ENCODE measurements around the gene TEP1. TPM values are rescaled to one million over a fixed set of nuclear protein-coding genes. Genes with fewer than 3 reads are reported as not detected.

TEP1 gene
- total RNA-seq, 1 donor from 2014 or later: 28.4 TPM

DNA sequence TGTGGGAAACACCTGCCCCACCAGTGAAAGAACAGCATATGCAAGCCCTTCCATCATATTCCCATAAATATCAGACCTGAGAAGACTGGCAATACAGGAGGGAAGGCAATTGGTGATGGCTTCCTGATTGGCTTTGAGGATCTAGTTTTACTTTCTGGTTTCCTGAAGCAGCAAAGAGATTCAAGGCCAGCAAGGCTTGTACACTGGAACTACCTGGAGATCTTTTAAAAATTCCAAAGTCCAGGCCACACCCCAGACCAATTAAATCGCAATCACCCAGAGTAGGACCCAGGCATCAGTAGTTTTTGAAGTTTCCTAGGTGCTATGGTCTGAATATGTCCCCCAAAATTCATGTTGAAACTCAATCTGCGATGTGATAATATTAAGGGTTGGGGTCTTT is 2.9 kb upstream of the TEP1 start:
- H3K9me3 ChIP-seq (ENCODE audit: insufficient read depth, low read depth, low read length): no peaks in the 10 kb centered on the region
- FAIRE-seq (no peak), DNase-seq (ENCODE audit: low read depth) (no peak)
- H3K27ac ChIP-seq (ENCODE audit: low read depth, low read length): no peak overlapping the region
- H3K27ac Mint-ChIP-seq (ENCODE audit: unreplicated experiment): no peak overlapping the region
- H3K4me3 ChIP-seq (ENCODE audit: insufficient read depth, low read depth, low read length): no peak overlapping the region
- peak overlapping the region; percentile 30 for H2AFZ ChIP-seq (ENCODE audit: low read depth, low read length)
- no peaks in the 10 kb centered on the region for H3K9me3 Mint-ChIP-seq (ENCODE audit: unreplicated experiment)
- no peaks in the 10 kb centered on the region for H3K27me3 ChIP-seq (ENCODE audit: insufficient read depth, low read length)
- peaks cover 14% of the 10 kb centered on the region for H3K79me2 ChIP-seq (ENCODE audit: insufficient read depth, low read length)
- H4K20me1 ChIP-seq (ENCODE audit: insufficient read depth, low read length): peaks cover under 1% of the 10 kb centered on the region
- H3K9ac ChIP-seq (ENCODE audit: low read length): no peak overlapping the region
- H3K4me1 ChIP-seq (ENCODE audit: insufficient read depth, low read length): peaks cover 4% of the 10 kb centered on the region
- no peak overlapping the region for H3K4me3 Mint-ChIP-seq (ENCODE audit: unreplicated experiment)
- H3K4me2 ChIP-seq (ENCODE audit: low read length): no peak overlapping the region
- peaks cover 5% of the 10 kb centered on the region for H3K27me3 Mint-ChIP-seq (ENCODE audit: low read depth, unreplicated experiment)
- H3K36me3 Mint-ChIP-seq (ENCODE audit: low read depth, unreplicated experiment): no peaks in the 10 kb centered on the region
- no peaks in the 10 kb centered on the region for H3K4me1 Mint-ChIP-seq (ENCODE audit: low read depth, unreplicated experiment)
- no peaks in the 10 kb centered on the region for H3K36me3 ChIP-seq (ENCODE audit: insufficient read depth, low read length)
- TF ChIP-seq, protein P1, sequence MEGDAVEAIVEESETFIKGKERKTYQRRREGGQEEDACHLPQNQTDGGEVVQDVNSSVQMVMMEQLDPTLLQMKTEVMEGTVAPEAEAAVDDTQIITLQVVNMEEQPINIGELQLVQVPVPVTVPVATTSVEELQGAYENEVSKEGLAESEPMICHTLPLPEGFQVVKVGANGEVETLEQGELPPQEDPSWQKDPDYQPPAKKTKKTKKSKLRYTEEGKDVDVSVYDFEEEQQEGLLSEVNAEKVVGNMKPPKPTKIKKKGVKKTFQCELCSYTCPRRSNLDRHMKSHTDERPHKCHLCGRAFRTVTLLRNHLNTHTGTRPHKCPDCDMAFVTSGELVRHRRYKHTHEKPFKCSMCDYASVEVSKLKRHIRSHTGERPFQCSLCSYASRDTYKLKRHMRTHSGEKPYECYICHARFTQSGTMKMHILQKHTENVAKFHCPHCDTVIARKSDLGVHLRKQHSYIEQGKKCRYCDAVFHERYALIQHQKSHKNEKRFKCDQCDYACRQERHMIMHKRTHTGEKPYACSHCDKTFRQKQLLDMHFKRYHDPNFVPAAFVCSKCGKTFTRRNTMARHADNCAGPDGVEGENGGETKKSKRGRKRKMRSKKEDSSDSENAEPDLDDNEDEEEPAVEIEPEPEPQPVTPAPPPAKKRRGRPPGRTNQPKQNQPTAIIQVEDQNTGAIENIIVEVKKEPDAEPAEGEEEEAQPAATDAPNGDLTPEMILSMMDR (IDR thresholded peaks at IDR 0.05; ENCODE audit: insufficient read depth, low read depth, low read length): no peak
- TF ChIP-seq EZH2 (IDR thresholded peaks at IDR 0.05; ENCODE audit: insufficient read depth, low read length): no peak

DNA sequence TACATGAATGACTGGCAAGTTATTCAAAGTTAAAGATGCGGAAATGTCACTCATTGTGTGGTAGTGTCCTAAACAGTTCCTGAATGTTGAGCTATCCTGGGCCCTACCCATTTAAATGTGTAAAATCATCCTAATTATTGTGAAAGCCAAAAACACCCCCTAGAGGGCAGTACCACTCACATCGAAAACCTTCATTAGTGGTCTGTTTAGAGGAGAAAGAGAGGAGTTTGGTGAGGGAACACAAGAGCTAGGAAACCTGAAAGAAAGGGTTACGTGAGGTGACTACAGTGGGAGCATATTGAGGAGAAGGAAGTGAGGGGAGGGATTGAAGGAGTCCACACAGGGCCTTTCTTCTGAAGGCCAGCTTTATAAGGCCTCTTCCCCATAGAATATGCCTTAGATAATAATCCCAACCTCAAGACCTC is 2.5 kb upstream of the TEP1 start:
- Histone ChIP-seq H3K79me2 (ENCODE audit: insufficient read depth, low read length) (peaks cover 18% of the 10 kb centered on the region), H2AFZ (ENCODE audit: low read depth, low read length) (peak overlapping the region; percentile 30), H4K20me1 (ENCODE audit: insufficient read depth, low read length) (peaks cover 4% of the 10 kb centered on the region), H3K9ac (ENCODE audit: low read length) (no peak overlapping the region), H3K9me3 (ENCODE audit: insufficient read depth, low read depth, low read length) (no peaks in the 10 kb centered on the region), H3K4me3 (ENCODE audit: insufficient read depth, low read depth, low read length) (no peak overlapping the region), H3K4me2 (ENCODE audit: low read length) (no peak overlapping the region), H3K27ac (ENCODE audit: low read depth, low read length) (no peak overlapping the region), H3K36me3 (ENCODE audit: insufficient read depth, low read length) (no peaks in the 10 kb centered on the region), H3K4me1 (ENCODE audit: insufficient read depth, low read length) (peaks cover 4% of the 10 kb centered on the region), H3K27me3 (ENCODE audit: insufficient read depth, low read length) (no peaks in the 10 kb centered on the region)
- H3K27me3 Mint-ChIP-seq (ENCODE audit: low read depth, unreplicated experiment): peaks cover 5% of the 10 kb centered on the region
- no peak overlapping the region for H3K27ac Mint-ChIP-seq (ENCODE audit: unreplicated experiment)
- no peaks in the 10 kb centered on the region for H3K9me3 Mint-ChIP-seq (ENCODE audit: unreplicated experiment)
- no peaks in the 10 kb centered on the region for H3K4me1 Mint-ChIP-seq (ENCODE audit: low read depth, unreplicated experiment)
- no peaks in the 10 kb centered on the region for H3K36me3 Mint-ChIP-seq (ENCODE audit: low read depth, unreplicated experiment)
- peak; percentile 28 for DNase-seq (ENCODE audit: low read depth)
- TF ChIP-seq EZH2 (IDR thresholded peaks at IDR 0.05; ENCODE audit: insufficient read depth, low read length): no peak
- TF ChIP-seq, protein P1 (IDR thresholded peaks at IDR 0.05; ENCODE audit: insufficient read depth, low read depth, low read length): peak; percentile 71
- H3K4me3 Mint-ChIP-seq (ENCODE audit: unreplicated experiment): no peak overlapping the region
- no peak for FAIRE-seq

DNA sequence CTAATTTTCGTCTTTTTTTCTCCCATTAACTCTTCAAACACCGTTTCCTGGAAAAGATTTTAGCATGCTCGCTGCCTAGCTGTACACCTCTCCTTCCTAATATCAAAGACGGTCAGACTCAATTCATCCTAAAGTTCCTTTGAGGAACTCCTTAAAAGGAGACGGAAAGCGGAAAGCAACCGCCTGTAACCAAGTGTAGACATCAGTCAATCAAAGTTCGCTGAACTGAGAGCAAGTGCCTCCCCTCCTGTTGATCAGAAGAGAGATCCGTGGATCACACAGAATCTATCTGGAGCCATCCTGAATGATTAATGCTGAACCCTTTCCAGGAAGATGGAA is 412 bp upstream of the TEP1 start:
- peaks cover 8% of the 10 kb centered on the region for H3K4me1 Mint-ChIP-seq (ENCODE audit: low read depth, unreplicated experiment)
- peak overlapping the region; percentile 99 for H3K27ac Mint-ChIP-seq (ENCODE audit: unreplicated experiment)
- peak overlapping the region; percentile 97 for H3K4me3 Mint-ChIP-seq (ENCODE audit: unreplicated experiment)
- H3K9me3 Mint-ChIP-seq (ENCODE audit: unreplicated experiment): no peaks in the 10 kb centered on the region
- TF ChIP-seq, protein P1 (IDR thresholded peaks at IDR 0.05; ENCODE audit: insufficient read depth, low read depth, low read length): no peak
- no peak for TF ChIP-seq EZH2 (IDR thresholded peaks at IDR 0.05; ENCODE audit: insufficient read depth, low read length)
- no peaks in the 10 kb centered on the region for H3K36me3 Mint-ChIP-seq (ENCODE audit: low read depth, unreplicated experiment)
- Histone ChIP-seq H3K27ac (ENCODE audit: low read depth, low read length) (peak overlapping the region; percentile 84), H3K79me2 (ENCODE audit: insufficient read depth, low read length) (peaks cover 25% of the 10 kb centered on the region), H3K27me3 (ENCODE audit: insufficient read depth, low read length) (no peaks in the 10 kb centered on the region), H4K20me1 (ENCODE audit: insufficient read depth, low read length) (peaks cover 11% of the 10 kb centered on the region), H3K36me3 (ENCODE audit: insufficient read depth, low read length) (no peaks in the 10 kb centered on the region), H3K4me1 (ENCODE audit: insufficient read depth, low read length) (peaks cover 4% of the 10 kb centered on the region), H3K9me3 (ENCODE audit: insufficient read depth, low read depth, low read length) (no peaks in the 10 kb centered on the region), H3K4me3 (ENCODE audit: insufficient read depth, low read depth, low read length) (peak overlapping the region; percentile 77), H2AFZ (ENCODE audit: low read depth, low read length) (peak overlapping the region; percentile 94), H3K4me2 (ENCODE audit: low read length) (peak overlapping the region; percentile 93), H3K9ac (ENCODE audit: low read length) (peak overlapping the region; percentile 89)
- no peak for DNase-seq (ENCODE audit: low read depth)
- H3K27me3 Mint-ChIP-seq (ENCODE audit: low read depth, unreplicated experiment): peaks cover 5% of the 10 kb centered on the region
- FAIRE-seq: no peak
